HUDEP-2 (cell line): ENCODE results near the gene ILDR2.
"Not testable (repeated sequence)": the region's sequence is repeated elsewhere in the genome, so short reads cannot be mapped to it uniquely, and the experiment has no call there.

Source experiments
- DNase-seq, 76 experiments: peaks; one replicate each; lab custom pipeline; 2025; ENCODE audit not compliant: unreplicated experiment in 76 of 76; lab: John Stamatoyannopoulos, UW

The ILDR2 gene

GRCh38 chr1:166899769-166900168, 75.6 kb downstream of the ILDR2 start:
- no peak for DNase-seq

DNA sequence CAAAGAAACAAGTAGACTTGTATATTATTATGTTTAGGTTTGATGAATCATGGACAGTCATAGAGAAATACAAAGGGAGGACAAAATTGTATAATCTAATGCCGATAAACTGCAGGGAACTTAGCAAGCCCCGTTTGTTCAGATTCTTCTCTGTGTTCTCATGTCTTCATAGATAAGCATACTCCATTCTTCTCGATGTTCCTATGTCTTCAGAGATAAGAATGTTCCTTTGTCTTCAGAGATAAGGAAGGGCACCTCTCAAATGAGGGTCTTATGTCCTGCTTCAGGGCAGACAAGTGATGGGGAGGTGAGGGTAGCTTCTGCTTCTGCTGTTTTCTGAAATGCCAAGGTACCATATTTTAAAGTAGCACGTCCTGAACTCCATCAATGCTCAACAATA, 79.6 kb downstream of the ILDR2 start:
- peak in 3 of 76 experiments; percentile 6 to 35 (median 7) for DNase-seq

- DNase-seq = no peak
Measured at GRCh38 chr1:166889776-166890175, 85.6 kb downstream of the ILDR2 start.

GRCh38 chr1:166888373-166889111, 86.8 kb downstream of the ILDR2 start:
- no peak for DNase-seq

- DNase-seq = no peak
Measured at GRCh38 chr1:166884971-166885370, 90.4 kb downstream of the ILDR2 start.

GRCh38 chr1:166884040-166884642, 91.2 kb downstream of the ILDR2 start:
- DNase-seq = peak in 5 of 76 experiments; percentile 1 to 15 (median 9)

GRCh38 chr1:166882893-166883292, 92.4 kb downstream of the ILDR2 start:
- DNase-seq = no peak

DNA sequence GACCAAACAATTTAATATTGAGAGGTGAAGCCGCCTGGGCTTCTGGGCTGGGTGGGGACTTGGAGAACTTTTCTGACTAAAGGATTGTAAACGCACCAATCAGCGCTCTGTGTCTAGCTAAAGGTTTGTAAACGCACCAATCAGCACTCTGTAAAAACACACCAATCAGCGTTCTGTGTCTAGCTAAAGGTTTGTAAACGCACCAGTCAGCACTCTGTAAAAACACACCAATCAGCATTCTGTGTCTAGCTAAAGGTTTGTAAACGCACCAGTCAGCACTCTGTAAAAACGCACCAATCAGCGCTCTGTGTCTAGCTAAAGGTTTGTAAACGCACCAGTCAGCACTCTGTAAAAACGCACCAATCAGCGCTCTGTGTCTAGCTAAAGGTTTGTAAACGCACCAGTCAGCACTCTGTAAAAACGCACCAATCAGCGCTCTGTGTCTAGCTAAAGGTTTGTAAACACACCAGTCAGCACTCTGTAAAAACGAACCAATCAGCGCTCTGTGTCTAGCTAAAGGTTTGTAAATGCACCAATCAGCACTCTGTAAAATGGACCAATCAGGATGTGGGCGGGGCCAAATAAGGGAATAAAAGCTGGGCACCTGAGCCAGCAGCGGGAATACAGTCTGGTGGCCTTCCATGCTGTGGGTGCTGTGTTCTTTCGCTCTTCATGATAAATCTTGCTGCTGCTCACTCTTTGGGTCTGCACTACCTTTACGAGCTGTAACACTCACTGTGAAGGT, 97.0 kb downstream of the ILDR2 start:
- DNase-seq = not testable (repeated sequence)

GRCh38 chr1:166876540-166876838, 98.9 kb downstream of the ILDR2 start:
- DNase-seq = no peak

DNA sequence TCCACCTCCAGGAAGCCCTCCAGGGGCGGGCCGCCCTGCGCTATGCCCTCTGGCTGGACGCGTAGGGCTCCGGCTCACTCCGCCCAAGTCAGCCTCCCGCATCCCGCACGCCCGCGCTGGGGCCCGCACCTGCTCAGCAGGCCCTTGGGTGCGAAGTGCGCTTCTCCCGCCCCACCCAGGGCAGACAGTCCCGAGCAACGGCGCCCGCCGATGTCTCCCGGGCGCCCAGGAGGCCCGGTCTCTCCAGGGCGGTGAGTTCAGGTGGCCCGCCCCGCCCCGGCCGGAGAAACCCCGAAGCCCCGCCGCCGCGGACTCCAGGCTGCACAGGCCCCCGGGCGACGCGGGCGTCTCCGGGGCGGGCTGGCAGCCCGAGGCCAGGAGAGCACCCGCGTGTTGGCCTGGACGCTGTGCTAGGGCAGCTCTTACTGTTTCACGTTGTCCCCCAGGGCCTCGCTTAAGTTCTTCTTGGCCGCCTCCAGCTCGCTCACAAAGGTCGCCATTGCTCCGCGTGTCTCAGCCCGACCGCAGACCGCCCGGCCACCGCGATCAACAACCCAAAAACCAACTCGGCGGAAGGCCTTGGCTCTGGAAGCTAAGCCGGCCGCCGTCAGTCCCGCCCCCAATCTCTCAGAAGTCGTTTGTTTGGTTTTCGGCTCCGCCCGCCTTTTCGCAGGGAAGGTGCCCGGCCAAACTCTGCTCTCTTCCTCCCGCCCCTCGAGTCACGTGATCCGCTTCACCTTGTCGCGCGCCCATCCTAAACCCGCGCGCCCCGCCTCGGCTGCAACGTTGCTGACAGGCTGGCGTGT, 99.4 kb downstream of the ILDR2 start, which contains the start of gene TADA1:
Gene TADA1, minus strand, starts transcription at position 531 of the 806 bp plus-strand sequence. Its CDS starts 31 bp downstream, at position 500.
- peak; percentile 51 to 99 (median 97) for DNase-seq

- DNase-seq = no peak
Measured at GRCh38 chr1:166875302-166875733, 100.0 kb downstream of the ILDR2 start.

- DNase-seq = no peak
Measured at GRCh38 chr1:166874464-166874863, 100.9 kb downstream of the ILDR2 start.

- DNase-seq = no peak
Measured at GRCh38 chr1:166870584-166870983, 104.8 kb downstream of the ILDR2 start.

DNA sequence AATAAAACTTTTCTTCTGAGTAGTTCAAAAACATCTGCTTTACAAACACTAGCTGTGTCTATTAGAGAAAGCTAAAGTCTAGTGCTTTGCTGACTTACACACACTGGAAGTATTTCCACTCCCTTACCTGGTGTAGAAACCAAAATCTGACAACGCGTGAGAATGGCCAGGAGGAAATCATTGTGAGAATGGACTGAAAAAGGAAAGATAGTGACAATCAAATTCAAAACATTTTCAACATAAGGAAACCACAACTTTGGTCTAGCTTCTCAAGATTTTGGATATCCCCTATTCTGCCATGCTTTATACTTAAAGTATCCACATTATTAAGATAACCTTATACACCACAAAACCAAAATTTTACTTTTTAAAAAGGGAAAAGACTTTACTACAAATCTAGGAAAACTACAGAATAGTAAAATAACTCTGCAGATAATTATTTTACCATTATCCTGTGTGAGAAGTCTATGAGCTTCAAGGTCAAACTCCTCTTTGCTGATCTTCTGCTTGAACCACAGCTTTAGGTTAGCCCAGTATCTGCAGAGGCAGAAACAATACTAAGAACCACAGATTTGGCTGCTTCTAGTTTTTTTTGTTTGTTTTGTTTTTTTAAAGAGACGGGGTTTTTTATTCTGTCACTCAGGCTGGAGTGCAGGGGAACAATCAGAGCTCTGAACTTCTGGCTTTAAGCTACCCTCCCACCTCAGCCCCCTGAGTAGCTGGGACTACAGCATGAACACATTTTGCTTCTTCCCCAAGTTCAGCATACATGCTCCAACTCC, 105.8 kb downstream of the ILDR2 start:
- DNase-seq = no peak

- DNase-seq = no peak
Measured at GRCh38 chr1:166868639-166869038, 106.7 kb downstream of the ILDR2 start.

DNA sequence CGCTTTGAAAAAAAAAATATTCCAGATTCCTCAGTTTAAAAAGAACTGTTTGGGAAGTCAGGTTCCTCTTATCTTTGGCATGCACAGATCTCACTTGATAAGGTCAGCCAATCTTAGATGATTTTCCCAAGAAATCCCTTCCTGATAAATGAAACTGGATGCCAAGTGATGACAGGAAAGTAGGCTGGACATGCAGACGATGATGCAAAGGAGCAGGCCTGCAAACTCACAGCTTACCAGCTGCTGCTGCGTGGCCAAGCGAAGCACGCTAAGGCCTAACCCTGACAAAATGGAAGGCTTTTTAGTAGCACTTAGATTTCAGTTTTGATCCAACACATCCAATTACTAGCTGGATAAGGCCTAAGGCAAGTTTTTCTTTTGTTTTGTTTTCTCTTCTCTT, 109.4 kb downstream of the ILDR2 start:
- DNase-seq = no peak

DNA sequence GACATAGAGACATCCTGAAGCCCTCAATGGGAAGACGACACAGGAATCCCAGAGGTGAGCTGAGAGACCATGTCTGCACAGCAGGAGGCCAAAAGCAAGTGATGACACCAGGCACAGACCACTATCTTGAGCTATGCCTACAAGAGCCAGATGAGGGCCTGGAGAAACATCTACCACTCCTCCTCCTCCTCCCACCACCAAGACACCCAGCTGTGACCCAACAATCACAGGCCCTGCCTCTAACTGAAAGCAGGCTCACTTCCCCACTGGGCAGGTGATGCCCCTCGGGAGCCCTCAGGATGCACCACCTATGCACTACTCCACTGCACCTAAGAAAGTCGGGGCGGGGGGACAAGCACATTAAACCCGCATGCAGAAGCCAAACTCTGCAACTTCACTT, 115.7 kb downstream of the ILDR2 start:
- no peak for DNase-seq

DNA sequence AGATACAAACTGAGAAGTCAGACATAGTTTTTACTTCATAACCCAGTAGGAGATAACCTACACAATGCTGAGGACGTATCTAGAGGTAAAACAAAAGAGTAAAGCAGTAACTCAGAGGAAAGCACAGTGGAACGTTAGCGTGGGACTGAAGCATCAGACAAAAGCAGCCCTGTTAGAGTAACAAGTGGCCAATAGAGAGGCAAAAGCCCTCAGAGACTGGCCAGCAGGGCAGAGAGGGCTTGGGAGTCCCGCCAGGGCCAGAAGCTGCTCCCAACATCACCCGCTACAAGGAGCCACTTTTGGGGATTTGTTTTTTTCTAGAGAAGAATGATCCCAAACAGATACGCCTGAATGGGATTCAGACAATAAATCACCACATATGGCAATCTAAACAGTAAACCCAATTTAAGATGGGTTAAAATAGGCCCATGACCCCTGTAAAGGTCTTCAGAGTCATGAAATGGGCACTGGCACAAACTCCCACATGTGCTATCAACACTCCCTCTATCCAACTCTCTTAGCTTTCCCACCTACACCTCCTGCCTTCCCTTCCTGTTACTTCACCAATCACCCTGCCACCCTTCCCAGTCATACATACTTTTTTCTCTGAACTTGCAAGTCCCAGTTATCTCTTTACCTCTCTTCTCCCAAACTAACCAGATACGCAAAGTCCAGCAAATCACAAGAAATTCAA, 116.5 kb downstream of the ILDR2 start:
- DNase-seq = no peak
